WTC11 (cell line): ENCODE data around the gene RS1. TPM values are rescaled to one million over a fixed set of nuclear protein-coding genes. Genes with fewer than 3 reads are reported as not detected.

Experiments used
- ATAC-seq: fragments of 200-7000 bp; cut with Tn5 transposase; 2 replicates; pipeline ENCODE4 v1.10.0; 2021; ENCODE audit warnings: mild to moderate bottlenecking, moderate library complexity
- CTCF ChIA-PET: fragments of 300-600 bp; sonication (Branson Sonifier 250); formaldehyde crosslinking; loops from one replicate; lab custom pipeline; 2021; ENCODE audit warnings: antibody characterized with exemption; lab: Charles Lee
- POLR2A ChIA-PET: fragments of 350-600 bp; sonication (Branson Sonifier 250); formaldehyde crosslinking; loops from one replicate; lab custom pipeline; 2021; ENCODE audit warnings: antibody characterized with exemption; lab: Charles Lee
- DNase-seq: peaks from one replicate; pipeline ENCODE4 v3.0.0; 2021; ENCODE audit warnings: low spot score
- H3K27ac Mint-ChIP-seq: 2 replicates; pipeline ENCODE4 v1.8.0; 2021; ENCODE audit warnings: mixed read lengths
- H3K27me3 Mint-ChIP-seq: 2 replicates; pipeline ENCODE4 v1.8.0; 2021; ENCODE audit warnings: low read depth, mild to moderate bottlenecking, moderate library complexity, mixed read lengths
- H3K36me3 Mint-ChIP-seq: 2 replicates; pipeline ENCODE4 v1.8.0; 2021; ENCODE audit warnings: mixed read lengths
- H3K4me1 Mint-ChIP-seq: 2 replicates; pipeline ENCODE4 v1.8.0; 2022; ENCODE audit warnings: mixed read lengths
- H3K4me3 Mint-ChIP-seq: 2 replicates; pipeline ENCODE4 v1.8.0; 2021; ENCODE audit warnings: mild to moderate bottlenecking, moderate library complexity, mixed read lengths
- H3K9me3 Mint-ChIP-seq: 2 replicates; pipeline ENCODE4 v1.8.0; 2021; ENCODE audit warnings: mixed read lengths
- NFATC4 ChIP-seq: fragments of 250-450 bp; sonication (Bioruptor Pico); IDR thresholded peaks from 2 replicates; pipeline ENCODE4 v1.9.0; 2021; ENCODE audit warnings: mild to moderate bottlenecking
- NFE2L1 ChIP-seq: sonication (generic); formaldehyde crosslinking; IDR thresholded peaks from 2 replicates; pipeline ENCODE4 v1.8.1; 2023; ENCODE audit warnings: missing genetic modification reagents
- OVOL2 ChIP-seq: fragments of 250-450 bp; sonication (Bioruptor Pico); IDR thresholded peaks from 2 replicates; pipeline ENCODE4 v1.9.0; 2021; ENCODE audit warnings: mild to moderate bottlenecking, borderline replicate concordance
- PRRX2 ChIP-seq: fragments of 250-450 bp; sonication (Bioruptor Pico); IDR thresholded peaks from 2 replicates; pipeline ENCODE4 v1.8.0; 2021; ENCODE audit warnings: mild to moderate bottlenecking
- RELA ChIP-seq: sonication (generic); formaldehyde crosslinking; IDR thresholded peaks from 2 replicates; pipeline ENCODE4 v1.8.1; 2022; ENCODE audit warnings: missing genetic modification reagents, mild to moderate bottlenecking, borderline replicate concordance
- SMAD3 ChIP-seq: sonication (generic); formaldehyde crosslinking; IDR thresholded peaks from 2 replicates; pipeline ENCODE4 v1.8.0; 2022; ENCODE audit warnings: missing genetic modification reagents, mild to moderate bottlenecking, borderline replicate concordance
- TEAD4 ChIP-seq: sonication (generic); formaldehyde crosslinking; IDR thresholded peaks from 2 replicates; pipeline ENCODE4 v1.8.0; 2022; ENCODE audit warnings: mild to moderate bottlenecking, missing genetic modification reagents
- ZBTB21 ChIP-seq: sonication (generic); formaldehyde crosslinking; IDR thresholded peaks from 2 replicates; pipeline ENCODE4 v1.8.1; 2023; ENCODE audit warnings: mild to moderate bottlenecking, missing genetic modification reagents, borderline replicate concordance
- ZNF232 ChIP-seq: sonication (generic); formaldehyde crosslinking; IDR thresholded peaks from 2 replicates; pipeline ENCODE4 v1.8.0; 2022; ENCODE audit warnings: mild to moderate bottlenecking, missing genetic modification reagents
- ZNF317 ChIP-seq: sonication (generic); formaldehyde crosslinking; IDR thresholded peaks from 2 replicates; pipeline ENCODE4 v1.8.1; 2023; ENCODE audit warnings: low read depth, mild to moderate bottlenecking, moderate library complexity, missing genetic modification reagents, borderline replicate concordance
- total RNA-seq: library from RNA; stranded (reverse); gene quantifications from 3 replicates; pipeline ENCODE4 v1.2.3, GENCODE V29; 2021
- TF ChIP-seq, protein P1 (sequence below): sonication (generic); formaldehyde crosslinking; IDR thresholded peaks from 2 replicates; pipeline ENCODE4 v1.8.0; 2023; ENCODE audit warnings: mild to moderate bottlenecking, missing genetic modification reagents
- TF ChIP-seq, protein P2 (sequence below): sonication (generic); formaldehyde crosslinking; conservative IDR thresholded peaks from 2 replicates; pipeline ENCODE4 v1.8.1; 2022; ENCODE audit warnings: mild to moderate bottlenecking, missing genetic modification reagents
- TF ChIP-seq, protein P3 (sequence below): fragments of 250-450 bp; sonication (Bioruptor Pico); IDR thresholded peaks from 2 replicates; pipeline ENCODE4 v1.9.0; 2021; ENCODE audit warnings: mild to moderate bottlenecking
- TF ChIP-seq, protein P4 (sequence below): sonication (generic); formaldehyde crosslinking; IDR thresholded peaks from 2 replicates; pipeline ENCODE4 v1.8.1; 2023; ENCODE audit warnings: mild to moderate bottlenecking, missing genetic modification reagents
- TF ChIP-seq, protein P5 (sequence below): fragments of 250-450 bp; sonication (Bioruptor Pico); IDR thresholded peaks from 2 replicates; pipeline ENCODE4 v1.8.0; 2021; ENCODE audit warnings: mild to moderate bottlenecking
- TF ChIP-seq, protein P6 (sequence below): sonication (generic); formaldehyde crosslinking; IDR thresholded peaks from 2 replicates; pipeline ENCODE4 v1.8.0; 2022; ENCODE audit warnings: mild to moderate bottlenecking, missing genetic modification reagents
- TF ChIP-seq, protein P7 (sequence below): sonication (generic); formaldehyde crosslinking; IDR thresholded peaks from 2 replicates; pipeline ENCODE4 v1.8.1; 2022; ENCODE audit warnings: low read depth, mild to moderate bottlenecking, moderate library complexity, missing genetic modification reagents, borderline replicate concordance

Gene RS1
- total RNA-seq, 1 experiment from 2014 or later: not detected

DNA sequence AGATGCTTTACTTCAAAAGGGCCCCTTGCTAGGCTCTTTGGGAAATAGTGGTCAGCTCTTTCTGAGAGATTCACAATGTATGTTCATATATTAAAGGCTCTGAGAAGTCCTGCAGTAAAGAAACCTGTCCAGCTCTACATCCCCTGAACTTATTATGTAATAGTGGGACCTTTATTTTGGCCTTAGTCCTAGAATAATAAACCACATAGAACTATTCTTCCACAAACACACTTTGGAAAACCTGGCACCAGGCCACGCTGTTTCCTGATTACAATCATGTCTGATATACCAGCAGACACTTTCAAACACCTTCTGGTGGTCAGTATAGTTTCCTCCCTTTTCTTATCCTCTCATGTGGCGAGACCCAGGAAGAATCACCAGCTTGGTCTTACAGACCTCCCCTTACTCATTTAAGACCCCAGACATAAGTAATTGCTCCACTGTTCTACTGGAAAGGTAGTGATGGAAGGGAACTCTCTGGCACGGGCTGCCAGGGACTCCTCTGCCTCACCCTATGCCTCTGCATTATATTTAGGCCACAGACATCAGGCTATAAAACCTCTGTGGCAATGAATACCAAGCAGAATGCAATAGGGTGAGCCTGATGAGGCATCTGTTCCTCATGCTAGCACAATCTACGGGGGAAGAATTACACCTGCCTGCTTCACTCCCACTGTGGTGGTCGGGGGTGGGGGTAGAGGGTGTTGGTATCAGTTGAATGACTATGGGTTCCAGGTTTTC lies 29.9 kb upstream of the RS1 start (continued):
- TF ChIP-seq, protein P1, sequence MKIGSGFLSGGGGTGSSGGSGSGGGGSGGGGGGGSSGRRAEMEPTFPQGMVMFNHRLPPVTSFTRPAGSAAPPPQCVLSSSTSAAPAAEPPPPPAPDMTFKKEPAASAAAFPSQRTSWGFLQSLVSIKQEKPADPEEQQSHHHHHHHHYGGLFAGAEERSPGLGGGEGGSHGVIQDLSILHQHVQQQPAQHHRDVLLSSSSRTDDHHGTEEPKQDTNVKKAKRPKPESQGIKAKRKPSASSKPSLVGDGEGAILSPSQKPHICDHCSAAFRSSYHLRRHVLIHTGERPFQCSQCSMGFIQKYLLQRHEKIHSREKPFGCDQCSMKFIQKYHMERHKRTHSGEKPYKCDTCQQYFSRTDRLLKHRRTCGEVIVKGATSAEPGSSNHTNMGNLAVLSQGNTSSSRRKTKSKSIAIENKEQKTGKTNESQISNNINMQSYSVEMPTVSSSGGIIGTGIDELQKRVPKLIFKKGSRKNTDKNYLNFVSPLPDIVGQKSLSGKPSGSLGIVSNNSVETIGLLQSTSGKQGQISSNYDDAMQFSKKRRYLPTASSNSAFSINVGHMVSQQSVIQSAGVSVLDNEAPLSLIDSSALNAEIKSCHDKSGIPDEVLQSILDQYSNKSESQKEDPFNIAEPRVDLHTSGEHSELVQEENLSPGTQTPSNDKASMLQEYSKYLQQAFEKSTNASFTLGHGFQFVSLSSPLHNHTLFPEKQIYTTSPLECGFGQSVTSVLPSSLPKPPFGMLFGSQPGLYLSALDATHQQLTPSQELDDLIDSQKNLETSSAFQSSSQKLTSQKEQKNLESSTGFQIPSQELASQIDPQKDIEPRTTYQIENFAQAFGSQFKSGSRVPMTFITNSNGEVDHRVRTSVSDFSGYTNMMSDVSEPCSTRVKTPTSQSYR (CRISPR knock-in tag): no peak
- TF ChIP-seq, protein P2, sequence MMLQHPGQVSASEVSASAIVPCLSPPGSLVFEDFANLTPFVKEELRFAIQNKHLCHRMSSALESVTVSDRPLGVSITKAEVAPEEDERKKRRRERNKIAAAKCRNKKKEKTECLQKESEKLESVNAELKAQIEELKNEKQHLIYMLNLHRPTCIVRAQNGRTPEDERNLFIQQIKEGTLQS (CRISPR knock-in tag): no peak
- no peak for TF ChIP-seq ZNF232 (CRISPR knock-in tag)
- no peak for TF ChIP-seq ZBTB21
- TF ChIP-seq, protein P3, sequence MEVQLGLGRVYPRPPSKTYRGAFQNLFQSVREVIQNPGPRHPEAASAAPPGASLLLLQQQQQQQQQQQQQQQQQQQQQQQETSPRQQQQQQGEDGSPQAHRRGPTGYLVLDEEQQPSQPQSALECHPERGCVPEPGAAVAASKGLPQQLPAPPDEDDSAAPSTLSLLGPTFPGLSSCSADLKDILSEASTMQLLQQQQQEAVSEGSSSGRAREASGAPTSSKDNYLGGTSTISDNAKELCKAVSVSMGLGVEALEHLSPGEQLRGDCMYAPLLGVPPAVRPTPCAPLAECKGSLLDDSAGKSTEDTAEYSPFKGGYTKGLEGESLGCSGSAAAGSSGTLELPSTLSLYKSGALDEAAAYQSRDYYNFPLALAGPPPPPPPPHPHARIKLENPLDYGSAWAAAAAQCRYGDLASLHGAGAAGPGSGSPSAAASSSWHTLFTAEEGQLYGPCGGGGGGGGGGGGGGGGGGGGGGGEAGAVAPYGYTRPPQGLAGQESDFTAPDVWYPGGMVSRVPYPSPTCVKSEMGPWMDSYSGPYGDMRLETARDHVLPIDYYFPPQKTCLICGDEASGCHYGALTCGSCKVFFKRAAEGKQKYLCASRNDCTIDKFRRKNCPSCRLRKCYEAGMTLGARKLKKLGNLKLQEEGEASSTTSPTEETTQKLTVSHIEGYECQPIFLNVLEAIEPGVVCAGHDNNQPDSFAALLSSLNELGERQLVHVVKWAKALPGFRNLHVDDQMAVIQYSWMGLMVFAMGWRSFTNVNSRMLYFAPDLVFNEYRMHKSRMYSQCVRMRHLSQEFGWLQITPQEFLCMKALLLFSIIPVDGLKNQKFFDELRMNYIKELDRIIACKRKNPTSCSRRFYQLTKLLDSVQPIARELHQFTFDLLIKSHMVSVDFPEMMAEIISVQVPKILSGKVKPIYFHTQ (CRISPR knock-in tag): no peak
- no peak for TF ChIP-seq NFE2L1 (CRISPR knock-in tag)

DNA sequence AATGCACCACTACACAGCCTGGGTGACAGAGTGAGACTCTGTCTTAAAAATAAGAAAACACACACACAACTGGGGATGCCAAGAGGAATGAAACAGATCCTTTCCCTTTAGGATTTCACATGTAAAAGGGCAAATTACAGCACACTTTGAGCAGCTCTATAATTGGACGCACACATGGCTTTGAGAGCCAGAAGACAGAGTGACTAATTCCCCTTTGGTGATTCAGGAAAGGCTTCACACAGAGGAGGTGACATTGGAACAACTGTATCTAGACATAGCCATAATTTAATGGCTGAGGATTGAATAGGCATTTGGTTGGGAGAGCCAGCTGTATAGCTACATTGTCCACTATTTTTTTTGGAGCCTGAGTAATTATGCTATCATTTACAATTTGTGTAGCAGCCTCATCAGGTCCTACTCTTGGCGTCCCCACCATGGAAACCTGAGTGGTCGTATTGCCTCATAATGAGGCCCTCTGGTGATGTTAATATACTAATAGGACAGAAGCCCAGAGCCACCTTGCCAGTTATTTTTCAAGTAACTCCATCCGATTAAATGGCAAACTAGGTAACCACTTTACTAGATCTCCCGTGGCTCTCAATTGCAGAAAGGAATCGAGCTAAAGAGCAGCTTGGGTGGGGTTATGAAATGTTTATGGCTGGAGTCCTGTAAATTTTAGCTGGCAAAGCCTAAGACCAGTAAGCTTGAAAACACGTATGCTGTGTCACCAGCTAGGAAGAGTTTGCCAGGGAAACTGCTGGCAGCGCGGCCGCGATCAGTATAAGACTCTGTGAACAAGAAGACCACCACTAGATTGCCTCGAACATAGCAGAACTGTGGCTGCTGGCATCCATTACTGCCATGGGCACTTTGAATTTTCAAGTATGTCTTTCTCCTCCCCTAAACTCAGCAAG lies 27.1 kb upstream of the RS1 start:
- H3K36me3 Mint-ChIP-seq: no peaks in the 10 kb centered on the region
- ATAC-seq: no peak
- no peak overlapping the region for H3K4me3 Mint-ChIP-seq
- no peak overlapping the region for H3K27ac Mint-ChIP-seq
- H3K9me3 Mint-ChIP-seq: peaks cover 9% of the 10 kb centered on the region
- peaks cover 16% of the 10 kb centered on the region for H3K4me1 Mint-ChIP-seq
- POLR2A ChIA-PET: no interaction called here
- DNase-seq: no peak
- H3K27me3 Mint-ChIP-seq: no peaks in the 10 kb centered on the region; the same call in 1 of the 2 replicates
- CTCF ChIA-PET: no interaction called here
- TF ChIP-seq NFATC4 (CRISPR knock-in tag) (no peak), SMAD3 (CRISPR knock-in tag) (no peak), PRRX2 (CRISPR knock-in tag) (no peak), ZNF317 (CRISPR knock-in tag) (no peak), OVOL2 (no peak), TEAD4 (CRISPR knock-in tag) (no peak), RELA (CRISPR knock-in tag) (no peak)
- TF ChIP-seq, protein P1 (CRISPR knock-in tag): no peak
- TF ChIP-seq, protein P4, sequence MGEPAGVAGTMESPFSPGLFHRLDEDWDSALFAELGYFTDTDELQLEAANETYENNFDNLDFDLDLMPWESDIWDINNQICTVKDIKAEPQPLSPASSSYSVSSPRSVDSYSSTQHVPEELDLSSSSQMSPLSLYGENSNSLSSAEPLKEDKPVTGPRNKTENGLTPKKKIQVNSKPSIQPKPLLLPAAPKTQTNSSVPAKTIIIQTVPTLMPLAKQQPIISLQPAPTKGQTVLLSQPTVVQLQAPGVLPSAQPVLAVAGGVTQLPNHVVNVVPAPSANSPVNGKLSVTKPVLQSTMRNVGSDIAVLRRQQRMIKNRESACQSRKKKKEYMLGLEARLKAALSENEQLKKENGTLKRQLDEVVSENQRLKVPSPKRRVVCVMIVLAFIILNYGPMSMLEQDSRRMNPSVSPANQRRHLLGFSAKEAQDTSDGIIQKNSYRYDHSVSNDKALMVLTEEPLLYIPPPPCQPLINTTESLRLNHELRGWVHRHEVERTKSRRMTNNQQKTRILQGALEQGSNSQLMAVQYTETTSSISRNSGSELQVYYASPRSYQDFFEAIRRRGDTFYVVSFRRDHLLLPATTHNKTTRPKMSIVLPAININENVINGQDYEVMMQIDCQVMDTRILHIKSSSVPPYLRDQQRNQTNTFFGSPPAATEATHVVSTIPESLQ: no peak
- TF ChIP-seq, protein P5, sequence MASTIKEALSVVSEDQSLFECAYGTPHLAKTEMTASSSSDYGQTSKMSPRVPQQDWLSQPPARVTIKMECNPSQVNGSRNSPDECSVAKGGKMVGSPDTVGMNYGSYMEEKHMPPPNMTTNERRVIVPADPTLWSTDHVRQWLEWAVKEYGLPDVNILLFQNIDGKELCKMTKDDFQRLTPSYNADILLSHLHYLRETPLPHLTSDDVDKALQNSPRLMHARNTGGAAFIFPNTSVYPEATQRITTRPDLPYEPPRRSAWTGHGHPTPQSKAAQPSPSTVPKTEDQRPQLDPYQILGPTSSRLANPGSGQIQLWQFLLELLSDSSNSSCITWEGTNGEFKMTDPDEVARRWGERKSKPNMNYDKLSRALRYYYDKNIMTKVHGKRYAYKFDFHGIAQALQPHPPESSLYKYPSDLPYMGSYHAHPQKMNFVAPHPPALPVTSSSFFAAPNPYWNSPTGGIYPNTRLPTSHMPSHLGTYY: no peak
- TF ChIP-seq, protein P6, sequence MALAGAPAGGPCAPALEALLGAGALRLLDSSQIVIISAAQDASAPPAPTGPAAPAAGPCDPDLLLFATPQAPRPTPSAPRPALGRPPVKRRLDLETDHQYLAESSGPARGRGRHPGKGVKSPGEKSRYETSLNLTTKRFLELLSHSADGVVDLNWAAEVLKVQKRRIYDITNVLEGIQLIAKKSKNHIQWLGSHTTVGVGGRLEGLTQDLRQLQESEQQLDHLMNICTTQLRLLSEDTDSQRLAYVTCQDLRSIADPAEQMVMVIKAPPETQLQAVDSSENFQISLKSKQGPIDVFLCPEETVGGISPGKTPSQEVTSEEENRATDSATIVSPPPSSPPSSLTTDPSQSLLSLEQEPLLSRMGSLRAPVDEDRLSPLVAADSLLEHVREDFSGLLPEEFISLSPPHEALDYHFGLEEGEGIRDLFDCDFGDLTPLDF: no peak
- TF ChIP-seq, protein P7, sequence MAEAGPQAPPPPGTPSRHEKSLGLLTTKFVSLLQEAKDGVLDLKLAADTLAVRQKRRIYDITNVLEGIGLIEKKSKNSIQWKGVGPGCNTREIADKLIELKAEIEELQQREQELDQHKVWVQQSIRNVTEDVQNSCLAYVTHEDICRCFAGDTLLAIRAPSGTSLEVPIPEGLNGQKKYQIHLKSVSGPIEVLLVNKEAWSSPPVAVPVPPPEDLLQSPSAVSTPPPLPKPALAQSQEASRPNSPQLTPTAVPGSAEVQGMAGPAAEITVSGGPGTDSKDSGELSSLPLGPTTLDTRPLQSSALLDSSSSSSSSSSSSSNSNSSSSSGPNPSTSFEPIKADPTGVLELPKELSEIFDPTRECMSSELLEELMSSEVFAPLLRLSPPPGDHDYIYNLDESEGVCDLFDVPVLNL: no peak
